GM03348 (cell line): Measurements from ENCODE around the gene UMPS.
A peak's percentile ranks its signal among the peaks of the same experiment; 100 is the strongest.

Source experiments
- DNase-seq: peaks from one replicate; pipeline ENCODE4 v3.0.0; 2012; ENCODE audit warnings: low spot score

Gene UMPS

GRCh38 chr3:124763644-124764358, 33.5 kb downstream of the UMPS start:
- DNase-seq = no peak

- DNase-seq = no peak
These were observed 34.5 kb downstream of the UMPS start for GRCh38 chr3:124764746-124765145.

DNA sequence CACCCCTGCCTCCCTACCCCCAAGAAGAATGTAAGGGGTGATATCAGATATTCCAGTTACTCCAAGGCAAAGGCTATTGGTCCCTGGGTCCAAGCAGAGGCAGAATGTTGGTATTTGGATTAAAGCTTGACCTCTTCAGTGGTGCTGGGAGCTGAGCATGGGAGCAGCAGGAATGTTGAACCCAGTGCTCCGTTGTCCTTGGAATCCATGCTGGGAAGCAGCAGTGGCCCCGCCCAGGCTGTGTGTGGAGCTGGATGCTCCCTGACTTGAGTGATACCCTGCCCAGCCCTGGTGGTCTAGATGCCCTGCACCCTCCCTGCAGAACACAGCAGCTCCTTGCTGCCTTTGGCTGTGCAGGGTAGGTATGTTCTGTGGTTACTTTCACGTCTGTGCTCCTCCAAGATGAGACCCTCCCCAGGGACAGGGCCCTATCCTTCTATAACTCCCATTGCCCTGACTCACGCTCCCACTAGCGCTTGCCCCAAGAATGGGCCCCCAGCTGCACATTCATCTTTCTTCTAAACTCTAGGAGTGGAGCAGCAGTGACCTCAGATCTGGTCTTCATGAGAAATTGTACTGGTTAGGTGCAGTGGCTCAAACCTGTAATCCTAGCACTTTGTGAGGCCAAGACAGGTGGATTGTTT, 35.1 kb downstream of the UMPS start:
- DNase-seq = no peak

DNA sequence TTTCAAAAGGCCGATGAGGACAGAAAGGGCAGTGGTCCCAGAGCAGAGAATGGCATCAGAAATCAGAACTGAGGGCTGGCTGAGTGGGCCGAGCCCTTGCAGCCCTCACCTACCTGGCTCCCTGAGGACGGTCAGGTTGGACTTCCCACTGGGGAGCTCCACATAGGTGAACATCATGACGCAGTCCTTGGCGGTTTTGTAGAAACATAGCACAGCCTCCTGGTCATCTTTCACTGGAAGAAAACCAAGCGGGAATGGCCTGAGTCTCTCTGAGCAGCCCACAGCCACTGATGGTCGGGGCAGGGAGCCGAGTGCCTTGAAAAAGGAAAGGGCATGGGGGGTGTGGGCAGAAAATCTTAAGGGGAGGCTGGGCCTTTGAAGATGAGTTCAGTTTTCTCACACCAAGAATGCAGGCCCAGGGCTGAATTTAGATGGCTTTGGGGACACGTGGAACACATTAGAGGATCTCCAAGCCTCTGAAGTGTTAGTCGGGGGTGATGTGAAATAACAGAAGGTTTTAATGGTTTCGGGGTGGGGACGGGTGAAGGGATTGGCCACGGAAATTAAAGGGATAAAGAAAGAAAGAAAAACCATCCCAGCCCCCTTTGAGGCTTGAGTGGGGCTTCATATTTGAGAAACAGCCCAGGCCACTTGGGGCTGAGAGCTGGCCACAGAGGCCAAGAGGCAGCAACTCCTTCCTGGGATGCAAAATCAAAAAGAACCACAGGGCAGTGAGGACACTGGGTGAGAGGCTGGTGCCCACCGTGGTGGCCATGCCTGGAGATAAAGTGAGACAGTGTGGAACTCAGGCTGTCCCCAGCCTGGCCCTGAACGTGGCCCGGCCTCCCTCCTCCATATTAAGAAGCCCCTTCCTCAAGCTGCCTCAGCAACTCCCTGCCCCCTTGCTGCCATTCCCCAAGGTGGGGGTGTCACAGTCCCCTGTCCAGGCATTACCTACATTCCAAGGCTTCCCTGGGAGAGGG, 36.2 kb downstream of the UMPS start:
- no peak for DNase-seq

DNA sequence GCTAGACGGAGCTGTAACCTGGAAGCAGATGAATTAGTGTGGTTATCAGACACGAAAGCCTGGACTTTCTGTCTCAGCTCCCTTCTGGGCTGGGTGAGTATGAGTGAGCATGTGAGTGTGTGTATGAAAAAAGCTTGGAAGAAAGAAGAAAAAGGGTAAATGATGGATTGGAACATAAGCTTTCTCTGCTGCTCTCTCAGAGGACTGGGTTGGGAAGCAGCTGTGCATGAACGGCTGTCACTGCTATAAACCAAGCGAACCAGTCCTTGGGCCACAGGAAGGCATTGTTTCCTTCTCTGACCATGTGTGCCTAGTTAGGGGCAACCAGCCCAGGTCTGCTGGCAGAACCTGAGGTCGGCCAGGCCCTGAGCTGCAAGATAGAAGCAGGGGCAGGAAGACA, 37.0 kb downstream of the UMPS start:
- no peak for DNase-seq

GRCh38 chr3:124767691-124768090, 37.4 kb downstream of the UMPS start:
- no peak for DNase-seq

DNA sequence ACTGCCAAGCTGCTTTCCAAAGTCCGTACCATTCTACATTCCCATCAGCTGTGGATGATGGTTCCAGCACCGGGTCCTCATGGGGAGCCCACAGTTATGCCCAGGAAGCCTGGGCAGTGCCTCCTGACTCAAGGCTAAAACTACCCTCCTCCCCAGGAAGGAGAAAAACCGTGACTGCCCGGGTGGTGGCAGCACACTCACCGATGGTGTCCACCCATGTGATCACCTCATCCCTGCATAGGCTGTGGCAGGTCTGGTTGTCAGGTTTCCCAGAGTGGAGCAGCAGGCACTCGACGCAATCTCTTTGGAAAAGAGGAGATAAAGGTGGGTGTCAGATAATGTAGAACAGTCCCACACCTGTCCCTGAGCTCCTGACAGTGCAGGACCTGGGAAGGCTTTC, 38.6 kb downstream of the UMPS start:
- DNase-seq = peak; percentile 46

- no peak for DNase-seq
These were observed 39.2 kb downstream of the UMPS start for GRCh38 chr3:124769462-124769861.

- DNase-seq = no peak
These were observed 40.3 kb downstream of the UMPS start for GRCh38 chr3:124770336-124771082.

- DNase-seq = no peak
These were observed 40.8 kb downstream of the UMPS start for GRCh38 chr3:124771083-124771445.

DNA sequence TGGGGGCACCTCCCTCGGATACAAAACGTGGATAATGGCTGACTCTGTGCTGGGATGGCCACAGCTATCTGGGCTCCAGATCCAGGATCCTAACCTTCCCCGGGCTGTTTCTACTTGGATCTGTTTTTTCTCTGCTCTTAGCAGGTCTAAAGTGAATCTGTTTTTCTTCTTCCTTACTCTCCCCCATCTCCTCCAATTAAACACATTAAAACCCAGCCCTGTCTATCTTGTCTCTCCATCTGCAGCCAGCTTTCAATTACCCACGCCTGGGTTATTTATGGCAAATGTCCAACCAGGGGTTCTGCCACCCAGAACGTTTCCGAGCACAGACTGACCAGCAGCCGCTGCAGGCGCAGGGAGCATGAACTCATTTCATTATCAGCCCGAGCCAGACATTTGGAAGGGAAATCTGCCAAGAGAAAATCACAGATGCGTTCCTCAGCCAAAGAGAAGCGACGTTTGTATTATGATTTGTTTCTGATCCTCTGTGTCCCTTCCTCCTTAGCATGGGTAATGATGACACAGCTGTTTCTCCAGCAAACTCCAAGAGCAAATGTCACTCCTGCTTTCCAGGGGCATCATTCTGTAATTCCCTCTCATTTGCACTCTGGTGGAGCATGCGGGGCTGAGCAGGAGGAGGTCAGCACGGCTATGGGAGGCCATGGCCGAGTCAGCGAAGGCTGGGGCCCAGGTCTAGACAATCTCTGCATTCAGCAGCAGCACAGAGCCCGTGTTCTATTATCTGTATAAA, 42.0 kb downstream of the UMPS start:
- DNase-seq = peak; percentile 64

- DNase-seq = no peak
These were observed 43.4 kb downstream of the UMPS start for GRCh38 chr3:124773351-124774326.

DNA sequence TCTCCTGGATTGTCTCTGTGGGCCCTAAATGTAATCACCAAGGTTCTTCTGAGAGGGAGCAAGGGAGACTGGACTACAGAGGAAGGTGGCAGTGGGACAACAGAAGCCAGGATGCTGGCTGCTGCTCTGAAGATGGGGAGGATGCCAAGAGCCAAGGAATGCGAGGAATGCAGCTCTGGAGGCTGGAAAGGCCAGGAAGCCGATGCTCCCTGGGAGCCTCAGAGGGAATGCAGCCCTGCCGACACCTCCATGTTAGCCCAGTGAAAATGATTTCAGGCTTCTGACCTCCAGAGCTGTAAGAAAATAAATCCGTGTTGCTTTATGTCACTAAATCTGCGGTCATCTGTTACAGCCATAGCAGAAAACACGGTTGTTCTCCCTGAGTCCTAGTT, 44.1 kb downstream of the UMPS start:
- DNase-seq = peak; percentile 90

DNA sequence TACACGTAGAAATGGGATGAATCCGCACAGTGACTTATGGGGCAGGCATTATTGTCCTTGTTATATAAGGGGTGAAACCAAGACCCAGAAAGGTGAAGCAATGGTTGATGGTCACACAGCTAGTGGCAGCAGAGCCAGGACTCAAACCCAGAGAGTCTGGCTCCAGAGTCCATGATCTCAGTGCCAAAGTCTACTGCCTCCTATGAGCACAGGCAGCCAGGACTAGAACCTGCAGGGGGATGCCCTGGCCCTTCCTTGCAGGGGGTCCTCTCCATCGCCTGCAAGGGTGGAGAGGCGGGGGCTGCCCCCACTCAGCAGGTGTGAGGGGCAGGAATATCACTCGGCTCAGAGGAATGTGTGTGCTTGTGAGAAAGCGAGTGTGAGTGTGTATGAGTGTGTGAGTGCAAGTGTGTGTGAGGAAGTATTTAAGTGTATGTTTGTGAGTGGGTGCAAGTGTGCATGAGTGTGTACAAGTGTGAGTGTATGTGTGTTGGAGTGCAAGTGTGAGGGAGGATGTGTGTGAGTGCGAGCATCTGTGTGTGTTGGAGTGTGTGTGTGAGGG, 44.7 kb downstream of the UMPS start:
- no peak for DNase-seq

GRCh38 chr3:124775877-124776276, 45.6 kb downstream of the UMPS start:
- no peak for DNase-seq

GRCh38 chr3:124776856-124777255, 46.6 kb downstream of the UMPS start:
- no peak for DNase-seq

- no peak for DNase-seq
These were observed 47.7 kb downstream of the UMPS start for GRCh38 chr3:124777762-124778470.

- DNase-seq = no peak
These were observed 48.9 kb downstream of the UMPS start for GRCh38 chr3:124779116-124779515.

DNA sequence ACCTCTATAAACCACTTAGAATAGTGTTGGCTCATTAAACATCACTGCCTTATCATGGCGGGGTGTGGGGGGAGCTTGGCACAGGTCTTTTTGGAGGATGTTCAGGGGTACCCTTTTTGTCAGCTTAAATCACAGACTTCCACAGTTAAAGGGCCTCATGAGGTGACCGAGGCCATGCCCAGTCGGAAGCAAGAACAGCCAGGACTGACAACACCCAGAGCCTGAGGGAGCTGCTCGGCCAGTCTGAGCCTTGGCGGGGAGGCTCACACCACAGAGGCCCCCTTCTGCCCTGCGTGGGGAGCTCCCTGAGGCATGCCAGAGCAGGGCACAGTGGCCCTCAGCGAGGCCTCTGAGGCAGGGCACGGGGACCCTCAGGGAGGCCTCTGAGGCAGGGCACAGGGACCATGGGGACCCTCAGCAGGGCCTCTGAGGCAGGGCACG, 49.5 kb downstream of the UMPS start:
- no peak for DNase-seq
